DOHH2 (cell line): ENCODE results near the gene GOLT1A.

ENCODE experiments used
- CTCF ChIP-seq: fragments of 200-600 bp; sonication (generic); IDR thresholded peaks from one replicate; pipeline ENCODE4 v1.5.1; 2014; ENCODE audit warnings: antibody characterized with exemption, mild to moderate bottlenecking, low read depth, low read length; ENCODE audit not compliant: poor library complexity, severe bottlenecking
- EZH2phosphoT487 ChIP-seq: fragments of 200-600 bp; sonication (generic); IDR thresholded peaks from 2 replicates; pipeline ENCODE4 v1.6.1; 2017; ENCODE audit warnings: borderline replicate concordance, mild to moderate bottlenecking, antibody characterized with exemption, low read length, moderate library complexity, mixed read lengths

- TF ChIP-seq CTCF, result no peak
- TF ChIP-seq EZH2phosphoT487, result no peak
Measured at GRCh38 chr1:204196068-204196795, 17.6 kb downstream of the GOLT1A start, which contains the start of gene KISS1.
